SK-N-SH (cell line): ENCODE results near the gene DPH6. TPM values are rescaled to one million over a fixed set of nuclear protein-coding genes. Genes with fewer than 3 reads are reported as not detected.
A peak's percentile ranks its signal among the peaks of the same experiment; 100 is the strongest.

Experiments used
- CTCF ChIA-PET: fragments of 300-600, 350-600 bp; formaldehyde crosslinking; extraction: SDS; loops from one replicate; lab custom pipeline; 2021; lab: Yijun Ruan, JAX
- POLR2A ChIA-PET: fragments of 350-600 bp; sonication (Branson Sonifier 250); formaldehyde crosslinking; extraction: SDS; loops from one replicate; lab custom pipeline; 2020; ENCODE audit warnings: antibody characterized with exemption, inconsistent platforms; lab: Yijun Ruan, JAX
- DNase-seq: peaks from one replicate; pipeline ENCODE4 v3.0.0; 2012
- H2AFZ ChIP-seq: fragments of 200-600 bp; sonication (generic); 2 replicates; pipeline ENCODE4 v1.8.1; 2016; ENCODE audit warnings: antibody characterized with exemption, mild to moderate bottlenecking, low read depth
- H3F3A ChIP-seq: fragments of 200-600 bp; sonication (generic); replicated peaks from 2 replicates; pipeline ENCODE3; 2016; ENCODE audit warnings: antibody characterized with exemption, mild to moderate bottlenecking; ENCODE audit not compliant: insufficient read depth
- H3K27ac ChIP-seq, 2 experiments: fragments of 200-500 bp in 1 of 2; fragments of 200-600 bp in 1 of 2; sonication (Bioruptor generic) in 1 of 2; sonication (generic), shearing (Covaris generic) in 1 of 2; 2 replicates each; pipeline versions ENCODE4 v1.5.1 to v1.6.1; 2014 to 2016; ENCODE audit warnings: low read depth in 2 of 2, inconsistent platforms in 1 of 2, low read length in 1 of 2, mild to moderate bottlenecking in 1 of 2, mixed read lengths in 1 of 2
- H3K27me3 ChIP-seq: fragments of 200-600 bp; sonication (generic), shearing (Covaris generic); 2 replicates; pipeline ENCODE4 v1.6.1; 2016; ENCODE audit warnings: mixed run types; ENCODE audit not compliant: insufficient read depth
- H3K36me3 ChIP-seq, 2 experiments: fragments of 200-500 bp in 1 of 2; fragments of 200-600 bp in 1 of 2; sonication (Bioruptor generic) in 1 of 2; sonication (generic) in 1 of 2; replicated peaks in 1 of 2; 2 replicates each; pipeline versions ENCODE3 to v1.5.1; 2014 to 2016; ENCODE audit warnings: low read length in 1 of 2, mild to moderate bottlenecking in 1 of 2; ENCODE audit not compliant: insufficient read depth in 2 of 2, control insufficient read depth in 1 of 2
- H3K4me1 ChIP-seq, 2 experiments: fragments of 200-500 bp in 1 of 2; fragments of 200-600 bp in 1 of 2; sonication (Bioruptor generic) in 1 of 2; sonication (generic), shearing (Covaris generic) in 1 of 2; 2 replicates each; pipeline versions ENCODE4 v1.5.1 to v1.6.1; 2014 to 2016; ENCODE audit warnings: low read depth in 1 of 2, low read length in 1 of 2, mixed run types in 1 of 2; ENCODE audit not compliant: insufficient read depth in 2 of 2, control insufficient read depth in 1 of 2
- H3K4me2 ChIP-seq: fragments of 200-600 bp; sonication (generic), shearing (Covaris generic); 2 replicates; pipeline ENCODE4 v1.6.1; 2017; ENCODE audit warnings: mixed run types
- H3K4me3 ChIP-seq, 2 experiments: fragments of 200-500 bp in 1 of 2; fragments of 200-600 bp in 1 of 2; sonication (Bioruptor generic) in 1 of 2; sonication (generic), shearing (Covaris generic) in 1 of 2; 2 replicates each; pipeline versions ENCODE4 v1.5.1 to v1.8.1; 2014 to 2016; ENCODE audit warnings: low read depth in 2 of 2, inconsistent platforms in 1 of 2, low read length in 1 of 2, mild to moderate bottlenecking in 1 of 2, mixed read lengths in 1 of 2, moderate library complexity in 1 of 2
- H3K79me2 ChIP-seq: fragments of 200-600 bp; sonication (generic); 2 replicates; pipeline ENCODE4 v1.8.1; 2017; ENCODE audit warnings: mild to moderate bottlenecking; ENCODE audit not compliant: insufficient read depth
- H3K9ac ChIP-seq: fragments of 200-600 bp; sonication (generic); 2 replicates; pipeline ENCODE4 v1.6.1; 2017; ENCODE audit warnings: mixed run types
- H3K9me2 ChIP-seq: fragments of 200-600 bp; sonication (generic); 2 replicates; pipeline ENCODE4 v1.6.1; 2017; ENCODE audit warnings: mixed run types
- H3K9me3 ChIP-seq: fragments of 200-600 bp; sonication (generic); 2 replicates; pipeline ENCODE4 v1.6.1; 2017; ENCODE audit warnings: mixed run types, mild to moderate bottlenecking, moderate library complexity
- H4K20me1 ChIP-seq: fragments of 200-600 bp; sonication (generic); 2 replicates; pipeline ENCODE4 v1.6.1; 2017; ENCODE audit warnings: mild to moderate bottlenecking, mixed run types; ENCODE audit not compliant: insufficient read depth
- CHD2 ChIP-seq: fragments of 150-350 bp; IDR thresholded peaks from 2 replicates; pipeline ENCODE4 v1.6.1; 2018; ENCODE audit warnings: low read length; ENCODE audit not compliant: partially characterized antibody
- EZH2phosphoT487 ChIP-seq: fragments of 200-600 bp; sonication (generic); IDR thresholded peaks from 2 replicates; pipeline ENCODE4 v1.6.1; 2017; ENCODE audit warnings: low read depth, mixed run types, mild to moderate bottlenecking, antibody characterized with exemption, moderate library complexity, borderline replicate concordance
- FOXM1 ChIP-seq: IDR thresholded peaks from 2 replicates; pipeline ENCODE4 v1.4.0; 2012; ENCODE audit warnings: low read depth, mild to moderate bottlenecking
- GATA2 ChIP-seq: sonication (generic); formaldehyde crosslinking; IDR thresholded peaks from 2 replicates; pipeline ENCODE4 v1.5.0; 2020; ENCODE audit warnings: mild to moderate bottlenecking, missing genetic modification reagents
- MEF2A ChIP-seq: IDR thresholded peaks from 2 replicates; pipeline ENCODE4 v1.4.0; 2012; ENCODE audit warnings: low read depth, borderline replicate concordance
- NFIC ChIP-seq: IDR thresholded peaks from 2 replicates; pipeline ENCODE4 v1.4.0; 2012; ENCODE audit warnings: borderline replicate concordance
- NRF1 ChIP-seq: IDR thresholded peaks from 2 replicates; pipeline ENCODE4 v1.6.1; 2012; ENCODE audit warnings: low read depth, mild to moderate bottlenecking, low read length
- POLR2AphosphoS5 ChIP-seq: IDR thresholded peaks from 2 replicates; pipeline ENCODE4 v1.6.1; 2012; ENCODE audit warnings: low read depth, low read length
- RAD21 ChIP-seq: IDR thresholded peaks from 2 replicates; pipeline ENCODE4 v1.6.1; 2012; ENCODE audit warnings: mild to moderate bottlenecking, low read length
- SMC3 ChIP-seq: IDR thresholded peaks from 2 replicates; pipeline ENCODE4 v1.6.1; 2012; ENCODE audit warnings: low read depth, low read length, improper control_type of control experiment
- TAF1 ChIP-seq: IDR thresholded peaks from 2 replicates; pipeline ENCODE4 v1.6.1; 2012; ENCODE audit warnings: low read depth, mild to moderate bottlenecking, low read length, moderate library complexity, borderline replicate concordance
- TCF12 ChIP-seq: IDR thresholded peaks from 2 replicates; pipeline ENCODE4 v1.4.0; 2012
- YY1 ChIP-seq: IDR thresholded peaks from 2 replicates; pipeline ENCODE4 v1.4.0; 2012; ENCODE audit warnings: low read depth, mild to moderate bottlenecking
- WGBS: methylation state at CpG from one replicate; pipeline ENCODE4 v1.1.6; 2017; ENCODE audit warnings: low lambda C conversion rate; 5-methylcytosine and 5-hydroxymethylcytosine counted together
- polyA plus RNA-seq, 3 experiments: library from polyadenylated mRNA; depleted of rRNA; stranded (reverse); fragments of >200 nt; gene quantifications; 2 replicates each; pipeline ENCODE4 v1.2.3, GENCODE V29; 2012
- TF ChIP-seq, protein P1 (sequence below): fragments of 200-600 bp; sonication (generic); IDR thresholded peaks from 2 replicates; pipeline ENCODE4 v1.6.1; 2017; ENCODE audit warnings: antibody characterized with exemption, mild to moderate bottlenecking, moderate library complexity
- TF ChIP-seq, protein P2 (sequence below): IDR thresholded peaks from 2 replicates; pipeline ENCODE4 v1.4.0; 2012; ENCODE audit warnings: low read depth, borderline replicate concordance
- TF ChIP-seq, protein P3 (sequence below): fragments of 150-350 bp; IDR thresholded peaks from 2 replicates; pipeline ENCODE4 v1.6.1; 2016; ENCODE audit warnings: mild to moderate bottlenecking, low read depth, low read length

The DPH6 gene
- polyA plus RNA-seq, 1 of the 3 experiments (the other 2 are of a cell fraction) = 15.7 TPM

DNA sequence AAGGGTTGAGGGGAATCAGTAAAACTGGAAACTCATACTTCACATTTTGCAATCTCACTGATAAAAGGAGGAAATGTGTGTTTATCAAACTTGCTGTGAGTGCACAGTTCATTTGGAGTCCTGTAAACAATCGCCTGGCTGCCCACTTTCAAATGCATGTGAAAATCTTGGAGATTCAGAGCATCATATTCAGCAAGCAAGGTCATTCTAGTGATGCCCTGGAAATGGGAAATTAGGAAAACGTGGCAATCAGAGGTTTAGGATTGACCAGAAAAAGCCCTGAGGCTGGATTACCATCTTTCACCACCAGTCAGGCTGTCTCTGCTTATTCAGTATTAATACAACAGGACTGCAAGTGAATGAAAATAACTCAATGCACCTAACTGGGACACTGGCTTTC lies 23.9 kb downstream of the DPH6 start:
- Histone ChIP-seq H3K27me3 (no peaks in the 10 kb centered on the region), H3K9me3 (no peaks in the 10 kb centered on the region), H3K9me2 (no peaks in the 10 kb centered on the region), H3K4me1 (peaks cover 0 to 9% of the 10 kb centered on the region in 2 experiments; a peak in 3 of 4 replicates), H3F3A (peaks cover 3% of the 10 kb centered on the region), H3K4me3 (no peak overlapping the region), H2AFZ (no peak overlapping the region), H3K4me2 (no peak overlapping the region), H3K36me3 (no peaks in the 10 kb centered on the region), H3K9ac (no peak overlapping the region), H3K79me2 (no peaks in the 10 kb centered on the region), H3K27ac (peak overlapping the region in 1 of 2 experiments; percentile 73; a peak in 2 of 4 replicates), H4K20me1 (no peaks in the 10 kb centered on the region)
- ChIA-PET CTCF (interaction anchor here (0.6 to 3.2 kb wide), 4 partner anchors 196 to 1361 kb away, joined by 3 to 11 read pairs (median 6); no protein-coding TSS in a partner anchor), POLR2A (no interaction called here)
- TF ChIP-seq RAD21 (0 out of 2 replicates have a peak, but pooled peaks have one; percentile 17), FOXM1 (no peak), GATA2 (CRISPR knock-in tag) (peak; percentile 31; the same call in 1 of the 2 replicates)
- 54% methylated on average over 2 of the region's 2 CpGs for WGBS
- peak; percentile 16 for DNase-seq

GRCh38 chr15:35519541-35520149 lies 26.3 kb downstream of the DPH6 start:
- peak; percentile 11 for DNase-seq
- ChIA-PET CTCF (interaction anchor here (0.6 to 4.4 kb wide), 13 partner anchors 9 to 1614 kb away, joined by 3 to 18 read pairs (median 3); no protein-coding TSS in a partner anchor), POLR2A (no interaction called here)
- H3K9me3 ChIP-seq = no peaks in the 10 kb centered on the region
- peaks cover under 1 to 9% of the 10 kb centered on the region in 2 experiments; a peak in 3 of 4 replicates for H3K4me1 ChIP-seq
- peak overlapping the region; percentile 26; the same call in 1 of the 2 replicates for H3K4me2 ChIP-seq
- H3F3A ChIP-seq = peaks cover 15% of the 10 kb centered on the region
- no peaks in the 10 kb centered on the region for H4K20me1 ChIP-seq
- no peaks in the 10 kb centered on the region for H3K9me2 ChIP-seq
- no peak overlapping the region for H2AFZ ChIP-seq
- H3K79me2 ChIP-seq = no peaks in the 10 kb centered on the region
- peak overlapping the region in 1 of 2 experiments; percentile 69; a peak in 1 of 4 replicates for H3K27ac ChIP-seq
- no peak overlapping the region for H3K9ac ChIP-seq
- no peaks in the 10 kb centered on the region for H3K36me3 ChIP-seq
- H3K4me3 ChIP-seq = no peak overlapping the region
- TF ChIP-seq RAD21 (peak; percentile 93), CHD2 (no peak), GATA2 (CRISPR knock-in tag) (peak; percentile 12; the same call in 1 of the 2 replicates), SMC3 (peak; percentile 57), TCF12 (0 out of 2 replicates have a peak, but pooled peaks have one; percentile 1), NFIC (no peak)
- TF ChIP-seq, protein P1, sequence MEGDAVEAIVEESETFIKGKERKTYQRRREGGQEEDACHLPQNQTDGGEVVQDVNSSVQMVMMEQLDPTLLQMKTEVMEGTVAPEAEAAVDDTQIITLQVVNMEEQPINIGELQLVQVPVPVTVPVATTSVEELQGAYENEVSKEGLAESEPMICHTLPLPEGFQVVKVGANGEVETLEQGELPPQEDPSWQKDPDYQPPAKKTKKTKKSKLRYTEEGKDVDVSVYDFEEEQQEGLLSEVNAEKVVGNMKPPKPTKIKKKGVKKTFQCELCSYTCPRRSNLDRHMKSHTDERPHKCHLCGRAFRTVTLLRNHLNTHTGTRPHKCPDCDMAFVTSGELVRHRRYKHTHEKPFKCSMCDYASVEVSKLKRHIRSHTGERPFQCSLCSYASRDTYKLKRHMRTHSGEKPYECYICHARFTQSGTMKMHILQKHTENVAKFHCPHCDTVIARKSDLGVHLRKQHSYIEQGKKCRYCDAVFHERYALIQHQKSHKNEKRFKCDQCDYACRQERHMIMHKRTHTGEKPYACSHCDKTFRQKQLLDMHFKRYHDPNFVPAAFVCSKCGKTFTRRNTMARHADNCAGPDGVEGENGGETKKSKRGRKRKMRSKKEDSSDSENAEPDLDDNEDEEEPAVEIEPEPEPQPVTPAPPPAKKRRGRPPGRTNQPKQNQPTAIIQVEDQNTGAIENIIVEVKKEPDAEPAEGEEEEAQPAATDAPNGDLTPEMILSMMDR = peak; percentile 87
- H3K27me3 ChIP-seq = no peaks in the 10 kb centered on the region

DNA sequence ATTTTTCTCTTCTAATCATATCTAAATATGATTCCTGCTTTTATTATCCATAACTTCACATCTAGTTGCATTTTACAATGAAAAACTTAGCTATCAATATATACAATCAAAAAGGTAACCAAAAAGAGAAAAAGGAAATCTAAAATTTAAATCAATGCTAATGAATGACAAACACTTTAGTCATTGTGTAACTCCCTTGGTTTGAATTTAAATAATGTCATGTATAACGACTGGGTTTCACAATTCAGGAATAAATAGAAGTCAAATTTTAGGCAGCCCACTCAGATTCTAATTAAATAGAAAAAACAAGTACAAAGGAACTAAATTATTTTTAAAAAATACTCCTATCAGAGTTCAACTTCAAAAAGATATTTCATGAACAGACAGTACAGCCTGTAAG lies 26.9 kb downstream of the DPH6 start:
- Histone ChIP-seq H3K9me3 (no peaks in the 10 kb centered on the region), H3K9me2 (no peaks in the 10 kb centered on the region), H3K9ac (no peak overlapping the region), H4K20me1 (no peaks in the 10 kb centered on the region), H2AFZ (no peak overlapping the region), H3F3A (peaks cover 21% of the 10 kb centered on the region), H3K4me3 (no peak overlapping the region), H3K27ac (peak overlapping the region in 1 of 2 experiments; percentile 69; a peak in 2 of 4 replicates), H3K27me3 (no peaks in the 10 kb centered on the region), H3K4me1 (peaks cover 7 to 9% of the 10 kb centered on the region in 2 experiments; a peak in 3 of 4 replicates), H3K4me2 (peak overlapping the region; percentile 26; the same call in 1 of the 2 replicates), H3K36me3 (no peaks in the 10 kb centered on the region), H3K79me2 (no peaks in the 10 kb centered on the region)
- CTCF ChIA-PET = interaction anchor here (0.6 to 4.4 kb wide), 11 partner anchors 13 to 1614 kb away, joined by 3 to 18 read pairs (median 4); no protein-coding TSS in a partner anchor
- no peak for DNase-seq
- POLR2A ChIA-PET = no interaction called here
- 12% methylated on average over 1 of the region's 1 CpG for WGBS
- TF ChIP-seq TAF1 = no peak
- TF ChIP-seq, protein P2, sequence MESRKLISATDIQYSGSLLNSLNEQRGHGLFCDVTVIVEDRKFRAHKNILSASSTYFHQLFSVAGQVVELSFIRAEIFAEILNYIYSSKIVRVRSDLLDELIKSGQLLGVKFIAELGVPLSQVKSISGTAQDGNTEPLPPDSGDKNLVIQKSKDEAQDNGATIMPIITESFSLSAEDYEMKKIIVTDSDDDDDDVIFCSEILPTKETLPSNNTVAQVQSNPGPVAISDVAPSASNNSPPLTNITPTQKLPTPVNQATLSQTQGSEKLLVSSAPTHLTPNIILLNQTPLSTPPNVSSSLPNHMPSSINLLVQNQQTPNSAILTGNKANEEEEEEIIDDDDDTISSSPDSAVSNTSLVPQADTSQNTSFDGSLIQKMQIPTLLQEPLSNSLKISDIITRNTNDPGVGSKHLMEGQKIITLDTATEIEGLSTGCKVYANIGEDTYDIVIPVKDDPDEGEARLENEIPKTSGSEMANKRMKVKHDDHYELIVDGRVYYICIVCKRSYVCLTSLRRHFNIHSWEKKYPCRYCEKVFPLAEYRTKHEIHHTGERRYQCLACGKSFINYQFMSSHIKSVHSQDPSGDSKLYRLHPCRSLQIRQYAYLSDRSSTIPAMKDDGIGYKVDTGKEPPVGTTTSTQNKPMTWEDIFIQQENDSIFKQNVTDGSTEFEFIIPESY = no peak
- TF ChIP-seq YY1 = no peak
- TF ChIP-seq, protein P3, sequence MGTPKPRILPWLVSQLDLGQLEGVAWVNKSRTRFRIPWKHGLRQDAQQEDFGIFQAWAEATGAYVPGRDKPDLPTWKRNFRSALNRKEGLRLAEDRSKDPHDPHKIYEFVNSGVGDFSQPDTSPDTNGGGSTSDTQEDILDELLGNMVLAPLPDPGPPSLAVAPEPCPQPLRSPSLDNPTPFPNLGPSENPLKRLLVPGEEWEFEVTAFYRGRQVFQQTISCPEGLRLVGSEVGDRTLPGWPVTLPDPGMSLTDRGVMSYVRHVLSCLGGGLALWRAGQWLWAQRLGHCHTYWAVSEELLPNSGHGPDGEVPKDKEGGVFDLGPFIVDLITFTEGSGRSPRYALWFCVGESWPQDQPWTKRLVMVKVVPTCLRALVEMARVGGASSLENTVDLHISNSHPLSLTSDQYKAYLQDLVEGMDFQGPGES = no peak
- no peak for TF ChIP-seq EZH2phosphoT487
- TF ChIP-seq NRF1 = no peak
- no peak for TF ChIP-seq MEF2A
- no peak for TF ChIP-seq POLR2AphosphoS5
